GM19328 (cell line): ENCODE results near the gene GRP.
"Not testable (repeated sequence)": the region's sequence is repeated elsewhere in the genome, so short reads cannot be mapped to it uniquely, and the experiment has no call there.

Experiments used
- ATAC-seq: cut with Tn5 transposase; IDR thresholded peaks from one replicate; pipeline ENCODE4 v1.9.1; 2021; ENCODE audit warnings: mild to moderate bottlenecking, moderate library complexity; ENCODE audit not compliant: unreplicated experiment

The GRP gene

DNA sequence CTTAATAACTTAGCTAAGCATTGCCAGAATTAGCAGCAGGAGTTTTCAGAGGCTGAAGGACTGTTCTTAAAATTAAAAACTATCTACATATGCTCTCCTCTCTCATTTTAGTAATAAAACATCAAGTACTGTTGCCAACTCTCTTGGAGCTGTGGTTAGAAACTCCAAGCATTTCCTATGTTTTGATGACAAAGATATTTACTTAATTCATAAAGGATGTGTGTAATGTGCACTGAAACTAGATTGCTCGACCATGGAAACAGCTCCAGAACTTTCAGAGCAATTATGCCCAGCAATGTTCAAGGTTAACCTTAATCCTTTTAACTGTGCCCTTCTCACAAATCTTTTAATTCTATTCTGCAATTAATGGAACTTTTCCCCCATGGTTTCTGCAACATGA is 8.4 kb downstream of the GRP start:
- ATAC-seq, result no peak

GRCh38 chr18:59229191-59229590 is 9.2 kb downstream of the GRP start:
- ATAC-seq, result no peak

DNA sequence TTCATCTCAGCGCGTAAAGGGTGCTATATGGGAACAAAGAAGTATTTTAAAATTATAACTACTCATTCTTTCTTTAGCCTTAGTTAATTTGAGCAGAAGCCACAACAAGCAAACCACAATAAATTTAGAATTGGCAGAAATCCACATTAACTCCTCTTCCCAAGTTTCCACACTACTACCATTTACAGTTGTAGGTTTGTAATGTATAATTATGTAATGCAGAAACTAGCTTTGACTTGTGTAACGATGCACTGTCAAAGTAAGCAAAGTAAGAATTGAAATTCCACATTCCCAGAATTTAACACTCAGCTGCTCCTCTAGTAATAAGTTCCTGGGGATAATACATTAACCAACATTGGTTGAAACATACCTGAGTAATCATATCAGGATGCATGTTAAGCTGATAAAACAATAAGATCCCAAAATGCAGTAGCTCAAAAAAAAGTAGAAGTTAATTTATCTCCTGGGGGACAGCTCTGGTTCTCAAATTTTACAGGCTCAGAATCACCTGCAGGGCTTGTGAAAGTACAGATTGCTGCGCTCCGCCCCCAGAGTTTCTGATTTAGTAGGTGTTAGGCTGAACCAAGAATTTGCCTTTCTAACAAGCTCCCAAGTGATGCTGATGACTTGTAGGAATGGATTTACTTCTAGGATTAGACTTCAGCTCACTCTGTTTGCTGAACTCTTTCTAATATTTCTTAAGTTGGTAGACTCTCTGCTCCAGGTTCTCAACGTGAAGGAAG is 9.9 kb downstream of the GRP start:
- no peak for ATAC-seq

GRCh38 chr18:59231114-59231513 is 11.2 kb downstream of the GRP start:
- no peak for ATAC-seq

- no peak for ATAC-seq
Observed at GRCh38 chr18:59231877-59232276, 11.9 kb downstream of the GRP start.

- ATAC-seq, result no peak
Observed at GRCh38 chr18:59232309-59233016, 12.5 kb downstream of the GRP start.

GRCh38 chr18:59233017-59233410 is 13.1 kb downstream of the GRP start:
- no peak for ATAC-seq

DNA sequence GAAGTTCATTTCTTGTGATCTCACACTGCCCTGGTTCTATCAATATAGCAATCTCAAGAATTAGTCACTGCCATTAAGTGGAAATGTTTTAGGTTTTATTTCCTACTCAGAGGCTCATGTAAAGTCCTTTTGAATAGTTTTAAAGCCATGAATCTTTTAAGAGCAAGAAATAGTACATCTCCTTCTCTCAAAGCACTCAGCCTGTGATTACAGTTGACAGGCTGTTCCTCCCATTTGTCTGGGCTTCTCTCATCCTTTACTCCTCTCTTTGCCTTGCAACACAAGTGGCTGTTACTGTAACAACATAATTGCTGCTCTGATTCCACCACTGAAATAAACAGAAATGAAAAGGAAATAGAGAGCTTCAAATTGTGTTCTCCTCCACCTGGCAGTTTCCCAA is 18.4 kb downstream of the GRP start:
- no peak for ATAC-seq

DNA sequence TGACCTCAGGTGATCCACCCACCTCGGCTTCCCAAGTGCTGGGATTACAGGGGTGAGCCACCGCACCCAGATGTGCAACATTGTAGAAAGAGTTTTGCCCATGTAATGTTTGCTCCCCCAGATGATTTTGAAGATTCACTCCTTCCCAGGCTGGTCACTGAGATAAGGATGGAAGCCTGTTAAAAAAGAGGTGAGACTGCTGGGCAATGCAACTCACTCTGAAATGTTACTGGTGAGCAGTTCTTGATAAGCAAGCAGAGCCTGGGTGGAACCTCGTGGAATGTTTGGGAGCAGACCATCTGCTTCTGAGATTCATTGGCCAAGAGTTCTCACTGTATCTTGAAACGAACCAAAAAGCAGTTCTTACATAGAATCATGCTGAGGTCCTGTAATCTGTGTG is 19.7 kb downstream of the GRP start:
- no peak for ATAC-seq

DNA sequence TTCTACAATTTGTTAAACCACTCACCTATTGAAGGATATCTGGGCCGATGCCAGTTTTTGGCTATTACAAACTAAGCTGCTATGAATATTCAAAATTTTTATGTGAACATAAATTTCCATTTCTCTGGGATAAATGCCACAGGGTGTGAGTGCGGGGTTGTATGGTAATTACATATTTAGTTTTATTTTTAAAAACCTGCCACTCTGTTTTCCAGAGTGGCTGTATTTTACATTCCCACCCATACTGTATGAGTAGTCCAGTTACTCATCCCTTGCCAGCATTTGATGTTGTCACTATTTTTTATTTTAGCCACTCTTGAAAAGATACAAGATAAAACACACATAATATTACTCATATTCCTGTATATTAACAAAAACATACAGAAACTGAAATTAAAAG is 22.9 kb downstream of the GRP start:
- no peak for ATAC-seq

- no peak for ATAC-seq
Observed at GRCh38 chr18:59246796-59247195, 26.8 kb downstream of the GRP start.

GRCh38 chr18:59249199-59249774 is 29.3 kb downstream of the GRP start:
- no peak for ATAC-seq

DNA sequence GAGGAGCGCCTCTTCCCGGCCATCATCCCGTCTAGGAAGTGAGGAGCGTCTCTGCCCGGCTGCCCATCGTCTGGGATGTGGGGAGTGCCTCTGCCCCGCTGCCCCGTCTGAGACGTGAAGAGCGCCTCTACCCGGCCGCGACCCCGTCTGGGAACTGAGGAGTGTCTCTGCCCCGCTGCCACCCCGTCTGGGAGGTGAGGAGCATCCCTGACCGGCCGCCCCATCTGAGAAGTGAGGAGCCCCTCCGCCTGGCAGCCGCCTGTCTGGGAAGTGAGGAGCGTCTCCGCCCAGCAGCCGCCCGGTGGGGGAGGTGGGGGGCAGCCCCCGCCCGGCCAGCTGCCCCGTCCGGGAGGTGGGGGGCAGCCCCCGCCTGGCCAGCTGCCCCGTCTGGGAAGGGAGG is 35.5 kb downstream of the GRP start:
- not testable (repeated sequence) for ATAC-seq

GRCh38 chr18:59261842-59262241 is 41.9 kb downstream of the GRP start:
- not testable (repeated sequence) for ATAC-seq

GRCh38 chr18:59262243-59262642 is 42.3 kb downstream of the GRP start:
- not testable (repeated sequence) for ATAC-seq

DNA sequence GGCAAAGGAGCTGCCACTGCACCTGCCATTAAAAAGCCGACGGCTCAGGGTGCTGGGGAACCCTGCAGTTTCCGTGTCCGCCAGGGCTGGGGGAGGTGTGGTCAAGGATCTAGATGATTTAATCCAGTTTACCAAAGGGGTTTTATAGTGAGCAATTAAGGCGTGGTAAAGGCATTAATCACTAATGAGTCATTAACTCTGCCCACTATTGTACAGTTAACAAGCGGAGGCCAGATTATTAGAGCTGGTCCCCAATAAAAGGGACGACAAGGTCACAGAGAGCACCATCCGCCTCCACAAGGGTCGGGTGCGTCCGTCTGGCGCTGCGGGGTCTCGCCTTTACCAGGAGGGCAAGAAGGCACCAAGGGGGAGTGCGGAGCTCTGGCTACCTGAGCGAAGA is 43.7 kb downstream of the GRP start:
- ATAC-seq, result no peak

DNA sequence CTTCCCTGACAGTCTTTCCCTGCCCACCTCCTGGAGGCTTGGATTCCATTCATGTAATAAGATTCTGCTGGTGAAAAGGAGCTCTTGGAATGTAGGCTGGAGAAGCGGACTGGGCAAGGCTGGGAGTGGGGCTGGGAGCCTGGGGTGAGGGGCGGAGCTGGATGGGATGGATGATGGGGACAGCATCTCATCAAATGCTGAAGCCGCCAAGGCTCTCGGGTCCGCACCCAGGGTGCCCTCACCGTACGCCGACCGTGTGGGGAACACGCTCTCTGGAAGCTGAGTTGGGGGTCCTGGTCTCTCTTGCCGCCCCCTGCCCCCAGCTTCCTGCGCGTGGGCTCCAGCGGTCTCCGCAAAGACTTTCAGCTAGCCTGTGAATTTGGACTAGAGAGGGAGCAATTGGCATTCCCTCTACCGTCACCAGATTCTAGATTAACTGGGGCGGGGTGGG is 44.2 kb downstream of the GRP start:
- no peak for ATAC-seq

GRCh38 chr18:59264651-59265245 is 44.8 kb downstream of the GRP start:
- no peak for ATAC-seq

DNA sequence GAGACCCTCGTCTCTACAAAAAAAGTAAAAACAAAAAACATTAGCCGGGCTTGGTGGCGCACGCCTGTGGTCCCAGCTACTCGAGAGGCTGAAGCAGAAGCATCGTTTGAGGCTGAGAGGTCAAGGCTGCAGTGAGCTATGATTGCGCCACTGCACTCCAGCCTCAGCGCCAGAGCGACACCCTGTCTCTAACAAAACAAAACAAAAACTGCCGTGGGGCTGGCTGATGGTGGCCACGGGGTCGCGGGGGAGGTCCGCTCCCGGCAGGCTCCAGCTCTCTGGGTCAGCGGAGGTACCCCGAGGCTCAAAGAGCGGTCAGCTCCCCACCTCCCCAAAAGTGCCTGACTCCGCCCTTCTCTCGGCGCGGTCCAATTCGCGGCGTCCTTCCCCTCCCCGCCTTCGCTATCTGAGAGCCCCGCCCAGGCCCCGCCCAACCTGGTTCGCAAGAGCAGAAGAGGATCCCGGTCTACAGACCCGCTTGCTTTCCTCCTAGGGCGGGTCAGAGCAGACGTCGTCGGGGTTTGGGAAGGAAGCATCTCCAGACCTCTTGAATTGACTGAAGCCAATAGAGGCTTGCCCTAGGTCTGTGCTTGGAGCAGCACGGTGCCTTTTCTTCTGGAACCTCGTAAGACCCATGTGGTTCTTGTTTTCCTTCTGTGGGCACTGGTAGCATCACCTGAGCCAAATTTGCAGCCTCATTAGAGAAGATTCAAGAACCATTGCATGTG is 45.5 kb downstream of the GRP start:
- ATAC-seq, result peak; percentile 65

DNA sequence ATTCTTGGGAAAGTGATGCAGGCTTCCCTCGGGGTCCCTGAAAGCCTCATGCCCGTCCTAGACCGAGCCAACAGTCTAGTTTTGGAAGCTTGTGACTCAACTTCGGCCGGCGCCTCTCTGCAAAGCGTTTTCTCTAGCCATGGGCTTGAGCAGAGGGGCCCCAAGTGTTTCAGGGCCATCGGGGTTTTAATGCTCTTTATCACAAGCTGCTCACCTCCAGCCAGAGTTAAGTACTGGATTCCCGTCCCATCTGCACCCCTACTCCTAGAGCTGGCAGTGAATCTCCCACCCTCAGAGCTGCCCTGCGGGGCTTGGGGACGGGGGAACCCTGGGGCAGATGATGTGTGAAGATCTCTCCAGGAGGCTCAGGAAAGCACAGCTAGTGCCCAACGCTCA is 46.0 kb downstream of the GRP start:
- ATAC-seq, result no peak

DNA sequence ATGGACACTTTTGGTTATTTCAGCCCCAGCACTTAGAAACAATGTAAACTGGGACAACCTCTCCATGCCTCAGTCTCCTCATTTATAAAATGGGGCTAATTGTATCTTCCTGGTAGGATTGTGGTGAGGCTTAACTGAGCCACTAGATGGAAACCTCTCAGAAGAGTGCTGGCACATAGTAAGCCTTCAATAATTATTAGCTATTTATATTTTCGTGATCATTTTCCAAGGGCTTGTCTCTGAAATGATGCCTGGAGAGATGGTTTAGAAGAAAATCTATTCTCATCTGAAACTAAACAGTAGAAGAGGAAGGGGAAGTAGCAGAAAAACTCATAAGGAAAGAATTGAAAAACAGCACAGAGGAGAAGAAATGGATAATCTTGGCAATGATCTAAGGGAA is 46.5 kb downstream of the GRP start:
- ATAC-seq, result no peak
